SIG-M5 (cell line): ENCODE results near the gene GLYATL1B.
"Not testable (repeated sequence)": the region's sequence is repeated elsewhere in the genome, so short reads cannot be mapped to it uniquely, and the experiment has no call there.

Source experiments
- DNase-seq: peaks from one replicate; lab custom pipeline; 2025; lab: John Stamatoyannopoulos, UW

GLYATL1B gene, protein sequence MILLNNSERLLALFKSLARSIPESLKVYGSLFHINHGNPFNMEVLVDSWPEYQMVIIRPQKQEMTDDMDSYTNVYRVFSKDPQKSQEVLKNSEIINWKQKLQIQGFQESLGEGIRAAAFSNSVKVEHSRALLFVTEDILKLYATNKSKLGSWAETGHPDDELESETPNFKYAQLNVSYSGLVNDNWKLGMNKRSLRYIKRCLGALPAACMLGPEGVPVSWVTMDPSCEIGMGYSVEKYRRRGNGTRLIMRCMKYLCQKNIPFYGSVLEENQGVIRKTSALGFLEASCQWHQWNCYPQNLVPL

DNA sequence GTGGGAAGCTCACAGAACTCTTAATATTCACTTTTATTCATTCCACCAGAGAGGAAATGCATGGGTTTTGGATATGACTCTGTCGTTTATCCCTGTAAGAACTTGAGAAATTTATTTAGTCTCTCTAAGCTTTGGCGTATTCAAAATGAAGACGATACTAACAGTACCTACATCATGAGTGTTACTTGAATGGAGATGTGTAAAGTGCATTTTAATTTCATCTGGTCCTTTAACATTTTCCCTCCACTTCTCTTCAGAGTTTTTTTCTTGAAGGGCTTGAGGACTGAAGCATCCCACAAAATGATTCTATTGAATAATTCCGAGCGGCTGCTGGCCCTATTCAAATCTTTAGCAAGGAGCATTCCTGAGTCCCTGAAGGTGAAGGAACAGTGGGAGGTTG, at the start of gene GLYATL1B:
Gene GLYATL1B, plus strand, starts transcription at position 301 of the 400 bp plus-strand sequence. Its CDS starts 0 bp downstream, at position 301.
- DNase-seq, result not testable (repeated sequence)

DNA sequence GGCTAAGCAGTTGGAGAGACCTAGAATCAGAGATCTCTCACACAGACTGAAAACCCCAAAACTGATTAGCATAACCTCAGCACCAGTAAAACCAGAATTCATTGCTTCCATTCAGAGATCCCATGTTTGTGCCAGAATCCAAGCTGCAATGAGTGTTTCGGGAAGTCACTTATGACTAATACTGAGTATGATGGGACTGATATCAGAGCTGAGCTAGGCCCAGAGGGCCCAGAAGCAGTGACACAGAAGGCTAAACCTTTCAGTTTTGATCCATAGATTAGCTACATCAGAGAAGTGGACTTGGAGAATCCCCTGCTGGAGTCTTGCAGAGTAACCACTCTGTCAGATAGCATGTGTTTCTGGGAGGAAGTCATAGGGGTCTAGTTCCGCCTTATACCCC, 49.6 kb upstream of the GLYATL1B start:
- DNase-seq, result not testable (repeated sequence)

- not testable (repeated sequence) for DNase-seq
Observed at GRCh38 chr11:59037434-59037833, 48.7 kb upstream of the GLYATL1B start.

DNA sequence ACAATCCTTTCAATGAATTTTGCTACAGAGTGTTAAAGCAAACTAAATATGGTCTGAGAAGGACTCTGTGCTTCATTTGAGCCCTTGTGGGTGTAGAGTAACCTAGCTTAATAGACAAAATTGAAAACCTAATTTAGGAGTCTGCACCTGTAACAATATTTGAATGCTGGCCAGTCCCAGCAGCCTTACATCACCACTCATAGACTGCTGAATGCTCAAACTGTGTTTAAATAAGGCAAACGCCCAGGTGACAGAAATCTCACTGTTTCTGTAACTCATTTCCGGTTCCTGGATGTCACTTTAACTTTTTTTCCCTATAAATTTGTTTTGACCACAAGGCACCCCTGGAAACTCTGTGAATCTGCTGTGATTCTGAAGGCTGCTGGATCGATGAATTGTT, 45.5 kb upstream of the GLYATL1B start:
- DNase-seq, result no peak

DNA sequence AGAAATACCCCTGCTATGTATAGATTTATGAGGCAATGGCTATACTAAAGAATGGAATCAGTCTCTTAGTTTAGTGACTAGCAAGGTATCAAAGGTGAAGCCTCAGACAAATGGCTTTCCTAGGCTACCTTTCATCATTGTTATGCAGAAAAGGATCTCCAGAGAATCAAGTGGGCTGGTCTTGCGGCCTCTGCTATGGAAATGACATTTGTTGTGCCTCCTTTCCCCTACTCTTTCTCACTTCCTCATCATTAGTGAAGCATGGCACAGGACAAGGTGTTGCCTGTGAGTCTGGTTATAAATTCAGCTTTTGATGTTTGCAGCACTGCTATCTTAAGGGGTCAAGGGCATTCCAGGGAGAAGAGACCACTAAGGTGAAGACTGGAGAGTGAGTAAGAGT, 34.7 kb upstream of the GLYATL1B start:
- DNase-seq, result not testable (repeated sequence)

- not testable (repeated sequence) for DNase-seq
Observed at GRCh38 chr11:59052355-59052754, 33.8 kb upstream of the GLYATL1B start.

DNA sequence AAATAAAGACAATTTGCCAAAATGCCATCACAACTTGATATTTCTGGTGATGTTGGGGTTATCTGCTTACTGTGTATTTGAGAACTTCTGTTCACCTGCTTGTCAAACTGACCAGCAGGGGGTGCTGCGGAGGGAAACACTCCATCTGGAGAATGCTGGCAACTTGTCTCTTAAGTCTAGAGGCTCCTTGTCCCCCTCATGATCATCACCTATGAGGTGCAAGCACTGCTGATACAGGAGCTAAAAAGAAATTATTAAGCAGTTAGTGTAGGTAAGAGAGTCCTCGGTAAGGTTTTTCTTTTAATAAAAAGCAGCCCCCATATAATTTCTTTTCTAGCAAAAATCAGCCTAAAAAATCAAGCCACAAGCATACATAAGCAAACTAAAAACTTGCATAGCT, 32.7 kb upstream of the GLYATL1B start:
- no peak for DNase-seq

GRCh38 chr11:59058120-59059033, 27.7 kb upstream of the GLYATL1B start:
- DNase-seq, result not testable (repeated sequence)

DNA sequence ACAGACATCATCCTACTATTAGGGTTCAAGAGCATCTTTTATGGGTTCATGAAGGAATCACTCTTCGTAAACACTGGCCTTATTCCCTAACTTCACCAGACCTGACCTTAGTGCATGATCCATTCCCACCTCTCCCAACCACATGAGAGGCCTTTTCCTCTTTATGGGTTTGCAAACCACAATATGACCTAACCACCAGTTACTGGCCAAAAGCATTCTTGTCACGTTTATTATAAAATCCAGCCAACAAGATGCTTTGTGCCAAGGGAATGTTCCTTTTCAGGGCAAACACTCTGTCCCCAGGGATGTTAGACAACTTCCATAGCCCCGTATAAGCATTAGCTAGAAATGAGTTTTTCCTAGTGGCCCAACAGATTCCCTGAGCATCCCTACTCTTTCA, 26.0 kb upstream of the GLYATL1B start:
- DNase-seq, result not testable (repeated sequence)

DNA sequence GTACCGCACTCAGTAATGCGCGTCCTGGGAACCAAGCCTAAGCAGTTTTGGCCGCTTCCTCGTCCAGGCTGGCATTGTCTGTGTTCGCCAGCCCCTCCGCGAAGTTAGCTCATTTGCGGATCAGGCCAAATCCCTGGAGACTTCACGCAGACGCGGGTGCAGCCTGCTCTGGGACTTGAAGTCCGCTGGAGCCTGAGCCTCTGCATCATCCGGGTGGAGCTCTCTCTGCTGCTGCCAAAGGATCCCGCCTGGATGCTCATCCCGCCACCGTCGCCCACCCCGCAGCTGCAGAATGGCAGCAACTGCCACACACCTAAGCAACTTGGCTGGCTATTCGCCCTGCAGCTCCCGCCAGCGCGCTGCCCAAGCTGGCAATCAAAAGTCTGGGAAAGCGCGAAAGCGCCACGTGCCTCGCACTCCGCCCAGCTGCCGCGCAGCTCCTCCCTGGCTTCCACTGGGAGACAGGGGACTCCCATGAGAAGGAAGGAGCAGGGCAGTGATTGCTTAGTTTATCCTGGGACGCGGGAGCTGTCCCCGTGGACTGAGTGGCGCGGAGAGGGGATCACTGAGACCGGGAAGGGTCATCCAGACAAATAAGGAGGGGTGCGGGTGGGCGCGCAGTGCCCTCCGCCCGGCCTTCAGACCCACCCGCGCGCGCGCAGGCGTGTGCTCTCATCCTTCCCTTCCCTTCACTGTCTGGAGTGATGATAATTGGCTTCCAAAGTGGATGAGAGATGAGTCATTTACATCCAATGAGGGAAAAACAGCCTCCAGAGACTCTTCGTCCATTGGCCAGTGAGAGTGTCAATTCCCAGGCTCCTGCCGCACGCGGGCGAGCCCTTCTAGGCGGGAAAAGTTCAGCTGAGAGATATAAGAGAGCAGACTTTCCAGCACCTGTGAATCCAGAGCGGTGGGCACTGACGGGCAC, 23.2 kb upstream of the GLYATL1B start:
- no peak for DNase-seq

DNA sequence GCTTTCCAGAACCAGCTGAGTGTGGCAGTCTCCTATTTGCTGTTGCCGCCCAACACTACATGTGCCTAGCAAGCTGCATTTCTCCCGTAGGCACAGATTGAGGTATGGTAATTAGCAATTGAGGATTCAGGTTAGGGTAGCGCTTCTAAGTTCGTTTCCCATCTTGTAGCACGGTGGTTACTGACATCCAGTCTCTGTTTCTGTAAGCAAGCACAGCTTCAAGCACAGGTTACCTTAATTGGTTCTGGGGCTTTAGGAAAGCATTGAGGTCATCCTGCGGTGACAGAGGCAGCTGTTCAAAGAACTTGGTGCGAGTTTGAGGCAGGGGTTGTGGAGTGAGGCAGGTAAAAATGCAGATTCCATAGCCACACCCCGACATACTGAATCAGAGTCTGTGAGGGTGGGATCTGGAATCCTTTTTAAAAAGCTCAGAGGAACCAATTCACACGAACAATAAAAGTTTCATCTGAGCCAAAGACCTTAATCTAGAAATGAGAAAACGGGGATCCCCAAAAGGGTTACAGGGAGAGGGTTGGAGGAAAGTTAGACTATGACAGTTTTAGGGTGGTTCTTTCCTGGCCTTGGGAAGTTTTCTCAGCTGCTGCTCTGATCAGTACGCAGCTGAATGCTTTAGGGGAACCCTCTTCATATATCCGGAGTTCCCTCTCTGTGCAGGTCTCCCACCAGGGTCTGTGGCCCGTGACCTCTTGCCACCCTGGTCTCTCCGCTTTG, 21.9 kb upstream of the GLYATL1B start:
- DNase-seq, result not testable (repeated sequence)

- no peak for DNase-seq
Observed at GRCh38 chr11:59069087-59069486, 17.0 kb upstream of the GLYATL1B start.

- no peak for DNase-seq
Observed at GRCh38 chr11:59076876-59077571, 9.1 kb upstream of the GLYATL1B start.

DNA sequence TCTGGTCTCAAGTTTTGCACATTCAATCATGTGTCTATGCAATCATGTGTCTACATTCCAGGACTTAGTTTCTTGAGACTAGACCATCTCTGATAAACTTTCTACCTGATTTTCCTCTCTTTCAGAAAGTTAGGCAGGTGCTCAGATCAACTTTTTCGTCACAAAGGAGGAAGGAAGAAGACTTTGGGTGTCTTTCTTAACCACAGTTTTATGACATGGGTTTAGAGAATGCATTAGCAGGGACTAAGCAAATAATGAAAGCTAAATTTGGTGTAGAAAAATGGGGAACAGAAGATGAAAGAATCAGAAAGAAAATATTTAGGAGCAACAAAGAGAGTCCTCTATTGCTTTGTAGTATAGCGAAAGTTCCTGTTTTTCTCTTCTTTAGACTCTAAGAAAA, 7.7 kb upstream of the GLYATL1B start:
- no peak for DNase-seq

GRCh38 chr11:59079086-59079485, 7.0 kb upstream of the GLYATL1B start:
- DNase-seq, result no peak

- DNase-seq, result not testable (repeated sequence)
Observed at GRCh38 chr11:59080421-59080820, 5.7 kb upstream of the GLYATL1B start.

GRCh38 chr11:59081430-59082020, 4.6 kb upstream of the GLYATL1B start:
- not testable (repeated sequence) for DNase-seq

DNA sequence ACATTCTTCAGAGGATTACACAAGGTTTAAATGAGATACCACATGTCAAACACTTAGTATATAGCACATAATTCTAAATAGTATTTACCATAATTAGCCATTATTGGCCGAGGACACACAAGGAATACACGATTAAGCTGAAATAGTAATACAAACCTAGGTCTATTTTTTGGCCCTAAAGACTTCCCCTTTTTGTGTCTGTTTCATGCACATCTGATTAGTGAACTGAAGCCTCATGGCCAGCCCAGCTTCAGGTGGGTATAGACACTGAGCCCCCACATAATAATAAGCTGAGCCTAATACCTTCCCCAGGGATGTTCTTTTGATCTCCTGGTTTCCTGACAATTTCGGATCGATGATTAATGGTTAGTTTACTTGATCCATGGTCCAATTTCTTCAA, 2.1 kb downstream of the GLYATL1B start:
- no peak for DNase-seq

GRCh38 chr11:59093576-59093975, 7.5 kb downstream of the GLYATL1B start:
- DNase-seq, result not testable (repeated sequence)

DNA sequence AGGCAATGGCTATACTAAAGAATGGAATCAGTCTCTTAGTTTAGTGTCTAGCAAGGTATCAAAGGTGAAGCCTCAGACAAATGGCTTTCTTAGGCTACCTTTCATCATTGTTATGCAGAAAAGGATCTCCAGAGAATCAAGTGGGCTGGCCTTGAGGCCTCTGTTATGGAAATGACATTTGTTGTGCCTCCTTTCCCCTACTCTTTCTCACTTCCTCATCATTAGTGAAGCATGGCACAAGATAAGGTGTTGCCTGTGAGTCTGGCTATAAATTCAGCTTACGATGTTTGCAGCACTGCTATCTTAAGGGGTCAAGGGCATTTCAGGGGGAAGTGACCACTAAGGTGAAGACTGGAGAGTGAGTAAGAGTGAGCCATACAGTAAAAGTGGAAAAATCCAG, 9.1 kb downstream of the GLYATL1B start:
- not testable (repeated sequence) for DNase-seq
